GM19395 (cell line): ENCODE data around the gene CMSS1.

Experiments used
- ATAC-seq: cut with Tn5 transposase; IDR thresholded peaks from one replicate; pipeline ENCODE4 v1.9.1; 2021; ENCODE audit warnings: mild to moderate bottlenecking, moderate library complexity; ENCODE audit not compliant: unreplicated experiment

Gene CMSS1

DNA sequence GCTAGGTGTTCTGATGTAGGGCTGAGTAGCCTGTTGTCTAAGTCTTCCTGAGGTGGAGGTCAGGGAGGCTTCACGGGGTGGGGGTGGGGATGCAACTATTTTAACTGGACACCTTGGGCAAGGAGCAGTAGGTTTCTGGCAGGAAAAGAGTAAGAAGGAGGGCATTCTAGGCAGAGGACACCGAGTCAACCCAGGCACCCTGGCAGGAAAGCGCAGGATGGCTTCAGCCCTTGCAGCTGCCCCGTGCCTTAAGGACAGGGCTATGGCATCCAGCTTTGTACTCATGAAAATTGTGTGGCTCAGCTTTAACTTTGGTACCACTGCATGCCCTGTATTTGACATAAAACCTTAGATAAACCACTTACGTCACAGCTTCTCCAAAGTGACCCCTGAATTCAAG lies 303.0 kb downstream of the CMSS1 start:
- no peak for ATAC-seq

DNA sequence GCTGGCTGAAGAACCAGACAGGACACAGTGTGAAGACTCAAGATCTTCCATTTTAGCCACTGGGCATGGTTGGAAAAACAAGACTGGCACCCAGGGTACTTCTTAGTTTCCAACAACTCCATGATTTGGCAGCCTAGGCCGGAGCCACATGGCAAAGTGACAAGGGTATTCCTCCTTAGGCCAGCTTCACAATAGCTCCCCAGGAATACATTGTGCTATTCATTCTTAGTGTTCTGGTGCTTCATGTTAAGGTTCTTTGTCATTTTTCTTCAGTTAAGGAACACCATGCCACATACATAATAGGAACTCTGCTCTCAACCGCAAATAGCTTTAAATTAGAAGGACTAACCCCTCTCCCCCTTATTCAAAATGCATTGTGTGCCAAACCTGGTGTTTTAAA lies 304.7 kb downstream of the CMSS1 start:
- ATAC-seq = no peak

DNA sequence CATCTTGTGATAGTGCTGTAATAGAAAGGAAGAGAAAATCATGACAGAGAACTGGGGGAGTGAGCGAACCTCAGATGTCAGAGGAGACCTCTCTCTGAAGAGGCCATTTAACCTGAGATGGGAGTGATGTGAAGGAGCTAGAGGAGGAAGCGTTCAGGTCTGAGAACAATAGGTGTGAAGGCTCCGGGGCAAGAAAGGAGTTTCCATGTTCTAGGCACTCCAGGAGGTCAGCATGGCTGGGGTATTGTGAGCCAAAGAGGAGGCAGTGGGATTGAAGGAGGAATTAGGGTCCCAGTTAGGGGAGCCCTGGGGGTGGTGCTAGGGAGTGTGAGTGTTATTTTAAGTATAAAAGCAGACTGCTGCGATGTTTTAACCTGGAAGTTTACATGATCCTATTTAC lies 305.4 kb downstream of the CMSS1 start:
- ATAC-seq = no peak

DNA sequence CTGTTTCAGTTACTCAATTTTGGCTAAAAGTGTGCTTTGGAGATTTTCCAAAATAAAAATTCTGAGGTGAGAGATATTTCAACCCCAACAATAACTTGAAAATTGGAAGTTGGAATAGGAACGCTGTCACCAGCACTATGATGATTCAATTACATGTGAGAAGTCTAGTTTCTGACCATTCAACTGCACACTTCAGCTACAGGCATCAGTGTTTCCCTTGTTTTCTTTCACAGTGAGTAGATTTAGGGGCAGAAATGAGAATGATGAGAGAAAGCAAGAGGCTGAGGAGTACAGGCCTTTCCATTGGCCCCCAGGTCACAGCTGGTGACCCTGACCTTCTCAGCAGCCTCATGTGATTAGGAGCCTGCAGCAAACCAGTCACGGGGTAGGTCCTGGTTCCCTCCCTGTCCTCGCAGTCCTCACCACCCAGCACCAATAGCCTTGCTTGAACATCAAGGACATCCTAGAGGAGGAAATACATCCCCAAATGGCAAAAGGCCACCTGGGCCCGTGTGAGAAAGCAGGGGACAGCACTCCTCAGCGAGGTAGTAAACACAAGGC lies 306.6 kb downstream of the CMSS1 start:
- no peak for ATAC-seq

DNA sequence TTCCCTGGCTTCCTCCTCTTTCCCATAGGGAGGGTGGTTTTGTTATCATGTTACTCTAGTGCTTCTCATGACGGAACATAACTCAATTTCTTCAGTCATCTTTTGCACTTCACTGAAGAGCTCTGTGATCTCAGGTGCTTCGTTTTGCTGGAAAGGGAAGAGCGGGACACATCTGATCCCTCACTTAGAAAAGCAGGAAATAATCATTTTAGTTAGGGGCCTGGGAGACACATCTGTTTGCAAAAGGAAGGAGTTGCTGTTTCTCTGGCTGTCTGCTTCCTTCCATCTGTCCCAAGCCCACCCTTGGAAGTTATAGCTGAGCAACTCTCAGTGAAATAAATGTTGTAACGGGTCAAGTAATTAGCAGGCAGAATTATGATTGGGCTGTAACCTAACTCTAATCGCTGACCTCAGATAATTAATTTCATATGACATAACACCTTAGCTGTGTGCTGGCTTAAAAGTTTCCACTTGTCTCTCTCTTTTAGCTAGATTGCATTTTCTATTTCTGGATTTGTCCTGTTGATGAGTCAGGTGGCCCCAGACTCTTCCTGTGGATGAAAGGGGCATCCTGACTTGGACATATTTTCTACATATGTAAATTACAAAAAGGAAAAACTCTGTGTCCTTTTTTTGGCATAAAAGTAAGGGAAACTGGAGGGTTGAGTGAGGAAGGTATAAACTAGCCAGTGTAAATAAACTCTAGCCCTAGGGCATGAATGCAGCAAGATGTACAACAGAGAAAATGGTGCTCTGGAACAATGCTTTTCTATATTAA lies 307.7 kb downstream of the CMSS1 start:
- ATAC-seq = no peak

DNA sequence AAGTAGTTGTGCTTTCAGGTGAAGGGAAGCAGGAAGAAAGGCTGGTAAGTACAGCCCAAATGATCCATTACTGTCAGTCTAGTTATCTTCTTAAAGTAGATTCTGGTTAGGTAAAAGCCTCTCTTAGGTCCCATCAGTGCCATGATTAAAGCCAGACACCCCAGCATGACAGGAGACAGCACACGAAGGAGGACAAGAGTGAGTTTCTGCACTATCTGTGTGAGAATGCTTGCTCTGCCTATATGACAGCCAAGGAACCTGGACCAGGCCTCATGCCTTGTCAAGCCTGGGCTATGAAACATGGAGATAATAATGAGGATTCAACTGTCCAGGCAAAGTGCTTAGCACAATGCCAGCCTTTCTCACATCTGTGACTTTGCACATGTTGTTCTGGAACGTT lies 310.1 kb downstream of the CMSS1 start:
- ATAC-seq = no peak

DNA sequence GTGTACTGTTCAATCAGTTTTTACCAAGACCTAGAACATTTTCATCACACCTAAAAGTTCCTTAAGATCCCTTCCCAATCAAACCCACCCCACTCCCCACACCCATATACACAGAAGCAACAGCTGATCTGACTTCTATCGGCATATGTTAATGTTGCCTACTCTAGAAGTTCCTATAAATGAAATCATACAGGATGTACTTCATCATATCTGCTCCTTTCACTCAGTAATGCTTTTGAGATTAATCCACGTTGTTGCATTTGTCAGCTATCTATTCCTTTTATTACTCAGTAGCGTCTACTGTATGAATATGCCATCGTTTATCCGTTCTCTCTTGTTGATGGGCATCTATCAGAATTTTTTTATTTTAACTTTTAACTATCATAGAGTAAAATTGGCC lies 310.9 kb downstream of the CMSS1 start:
- no peak for ATAC-seq

DNA sequence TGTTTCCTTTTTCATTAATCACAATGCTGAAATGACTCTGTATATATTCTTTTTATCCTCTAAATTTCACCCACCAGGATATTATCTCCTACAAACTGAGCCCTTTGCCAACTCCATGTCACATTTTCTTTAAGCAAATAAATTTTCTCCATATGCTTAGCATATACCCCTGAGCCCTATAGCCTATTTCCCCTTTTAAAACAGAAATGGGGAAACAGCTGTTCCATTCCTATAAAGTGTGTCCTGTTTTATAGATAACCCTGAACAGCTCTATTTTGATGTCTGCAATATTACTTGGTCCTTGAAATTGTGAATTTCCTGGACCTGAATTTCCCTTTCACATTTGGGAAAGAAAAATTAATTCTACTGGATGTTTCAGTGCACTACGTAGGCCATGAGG lies 312.3 kb downstream of the CMSS1 start:
- ATAC-seq = no peak

DNA sequence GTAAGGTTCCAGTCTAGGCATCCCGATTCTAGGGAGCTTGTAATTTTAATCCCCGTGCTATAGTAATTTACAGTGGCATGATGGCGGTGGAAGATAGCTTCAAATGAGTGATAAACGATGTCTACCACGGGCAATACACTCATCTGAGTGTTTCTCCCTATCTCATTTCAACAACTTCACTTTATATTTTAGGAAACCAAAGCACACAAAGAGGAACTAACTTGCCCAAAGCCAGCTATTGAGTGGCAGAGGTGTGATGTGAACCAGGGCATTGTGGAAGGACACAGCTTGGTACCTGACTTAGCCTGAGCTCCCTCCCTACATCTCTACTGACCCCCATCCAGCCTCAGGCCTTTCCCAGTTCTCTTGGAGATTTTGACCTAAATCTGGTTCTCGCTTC lies 313.6 kb downstream of the CMSS1 start:
- ATAC-seq = no peak

DNA sequence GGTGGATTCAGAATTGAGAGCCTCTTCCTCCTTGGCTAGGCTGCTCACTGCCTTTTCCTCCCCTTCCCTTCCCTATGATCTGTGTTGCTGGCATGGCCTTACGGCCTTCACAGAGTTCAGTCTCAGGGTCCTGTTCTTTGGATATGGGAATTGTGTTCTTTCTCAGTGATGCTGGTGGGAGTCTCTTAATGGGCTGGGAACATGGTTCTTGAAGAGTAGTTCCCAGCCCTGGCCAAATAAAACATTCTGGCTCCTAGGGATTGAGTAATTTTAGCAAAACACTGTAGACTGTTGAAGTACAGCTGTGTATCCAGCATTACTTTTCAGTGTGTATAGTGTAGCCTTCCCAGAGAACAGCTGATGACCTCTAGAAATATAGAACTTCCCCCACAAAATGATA lies 319.3 kb downstream of the CMSS1 start:
- no peak for ATAC-seq

DNA sequence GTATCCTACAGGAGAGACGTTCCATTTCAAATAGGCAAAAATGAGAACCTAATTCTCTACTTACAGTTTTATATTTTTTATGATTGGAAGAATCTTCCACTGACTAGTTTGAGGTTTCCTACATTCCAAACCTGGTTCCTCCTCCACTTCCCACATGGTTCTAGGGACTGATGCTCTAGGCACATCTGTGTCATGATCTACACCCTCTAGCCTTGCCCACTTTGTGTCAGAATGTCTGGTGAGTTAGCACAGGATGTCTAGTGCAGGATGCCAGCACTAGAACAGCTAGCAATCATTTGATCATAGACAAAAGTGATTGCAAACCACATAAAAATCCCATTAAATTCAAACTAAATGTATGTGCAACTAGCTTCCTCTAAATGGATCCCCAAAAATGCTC lies 323.3 kb downstream of the CMSS1 start:
- no peak for ATAC-seq

DNA sequence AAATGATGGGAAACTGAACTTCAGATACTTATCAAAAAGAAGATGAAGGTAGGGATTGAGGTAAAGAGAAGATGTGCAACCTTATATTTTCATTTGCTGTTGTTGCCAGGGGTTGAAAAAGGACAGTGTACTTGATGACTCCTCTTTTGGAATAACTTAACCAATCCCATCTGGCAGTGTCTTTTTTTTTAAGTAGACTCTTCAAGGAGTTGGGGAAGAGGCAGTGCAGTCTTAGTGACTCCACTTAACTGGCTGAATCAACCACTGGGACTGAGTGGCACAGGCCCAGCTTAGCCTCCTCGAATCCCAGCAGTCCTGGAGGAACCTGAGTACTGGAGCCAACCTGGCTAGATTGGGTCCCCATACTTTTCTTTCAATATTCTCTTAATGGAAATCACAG lies 323.9 kb downstream of the CMSS1 start:
- no peak for ATAC-seq

DNA sequence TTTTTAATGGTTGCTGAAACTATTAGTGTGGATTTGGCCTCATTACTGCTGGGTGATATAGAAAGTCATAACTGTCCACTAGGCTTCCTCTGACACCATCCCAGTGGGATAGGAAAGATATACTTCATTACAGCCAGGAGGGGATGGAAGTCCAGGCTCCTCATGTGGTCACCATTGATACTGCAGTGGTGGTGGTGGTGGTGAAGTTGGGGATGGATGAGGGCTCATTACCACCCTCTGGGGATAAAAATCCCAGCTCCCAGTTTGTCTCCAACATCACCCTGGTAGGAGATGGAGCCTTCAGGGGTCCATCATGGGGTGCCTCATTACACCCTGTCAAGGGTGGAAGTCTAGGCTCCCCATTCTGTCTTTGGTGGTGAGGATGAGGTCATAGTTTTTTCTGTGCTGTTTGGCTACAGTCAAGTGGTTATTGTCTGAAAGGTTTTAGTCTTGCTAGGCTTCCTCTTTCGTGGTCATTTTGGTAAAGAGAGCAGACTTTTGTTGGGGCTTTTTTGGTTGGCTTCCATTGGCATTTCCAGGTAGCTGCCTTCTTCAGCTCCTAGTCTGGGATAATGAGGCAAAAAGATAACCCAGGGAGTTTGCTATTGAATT lies 326.7 kb downstream of the CMSS1 start:
- ATAC-seq = peak; percentile 72

DNA sequence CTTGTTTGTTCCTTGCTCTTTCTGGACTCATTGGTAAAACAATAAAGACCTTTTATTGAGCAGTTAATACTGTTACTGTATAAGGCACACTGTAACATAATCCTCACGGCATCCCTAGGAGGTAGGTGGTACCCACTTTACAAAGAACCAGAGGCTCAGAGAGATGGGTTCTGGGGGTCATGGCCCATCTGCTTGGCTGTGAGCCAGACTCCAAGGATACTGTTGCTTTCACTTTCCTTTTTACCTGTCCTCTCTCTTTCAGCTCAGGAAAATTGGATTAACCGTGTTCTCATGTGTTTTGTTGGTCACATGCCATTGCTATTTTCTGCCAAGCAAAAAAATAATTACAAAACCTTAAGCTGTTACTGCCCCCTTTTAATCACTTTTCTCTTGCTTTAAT lies 331.5 kb downstream of the CMSS1 start:
- ATAC-seq = no peak

DNA sequence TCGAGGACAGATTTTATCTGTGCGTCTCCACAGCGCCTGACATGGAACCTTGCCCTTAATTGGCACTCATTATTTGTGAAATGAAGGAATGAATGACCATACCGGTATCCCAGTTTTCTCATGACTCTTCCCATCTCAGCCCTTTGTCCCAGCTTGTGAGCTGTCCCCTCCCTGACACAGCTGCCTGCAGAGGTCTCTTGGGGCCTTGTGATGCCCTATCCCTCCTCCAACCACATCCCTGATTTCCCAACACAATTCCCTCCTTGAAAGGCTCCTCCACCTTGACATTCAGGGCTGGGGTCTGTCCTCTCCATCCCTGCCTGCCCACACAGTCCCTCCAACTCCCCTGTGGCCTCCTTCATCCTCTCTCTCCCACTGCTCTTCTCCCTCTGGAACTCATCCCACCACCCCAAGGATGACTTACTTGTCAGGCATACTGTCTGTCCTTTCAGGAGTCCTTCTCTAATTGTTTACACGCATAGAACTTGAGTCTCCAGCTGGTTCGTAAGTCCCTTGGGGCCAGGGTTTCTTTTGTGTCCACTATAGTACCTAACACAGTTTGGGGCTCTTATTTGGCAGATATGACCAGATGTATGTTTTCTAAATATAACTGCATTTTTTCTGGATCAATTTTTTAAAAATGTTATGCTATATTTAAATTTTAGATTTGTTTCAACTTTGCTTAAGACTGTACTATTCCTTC lies 332.2 kb downstream of the CMSS1 start:
- ATAC-seq = no peak

DNA sequence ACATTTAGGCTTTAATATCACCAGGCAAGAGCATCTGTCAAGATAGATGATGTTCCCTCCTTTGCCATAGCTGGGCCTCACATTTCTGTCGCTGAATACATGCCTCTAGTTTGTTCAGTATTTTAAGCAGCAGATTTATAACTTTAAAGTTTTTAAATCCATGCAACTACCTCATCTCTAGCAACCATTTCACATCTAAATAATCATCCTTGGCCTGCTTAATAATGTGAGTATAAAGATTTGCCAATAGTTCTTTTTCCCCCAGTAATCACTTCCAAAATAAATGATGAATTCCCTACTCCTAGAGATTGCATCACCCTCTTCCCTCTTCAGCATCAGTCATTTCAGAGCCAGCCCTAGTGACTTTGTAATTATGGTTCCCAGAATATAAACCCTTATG lies 332.8 kb downstream of the CMSS1 start:
- ATAC-seq = no peak

DNA sequence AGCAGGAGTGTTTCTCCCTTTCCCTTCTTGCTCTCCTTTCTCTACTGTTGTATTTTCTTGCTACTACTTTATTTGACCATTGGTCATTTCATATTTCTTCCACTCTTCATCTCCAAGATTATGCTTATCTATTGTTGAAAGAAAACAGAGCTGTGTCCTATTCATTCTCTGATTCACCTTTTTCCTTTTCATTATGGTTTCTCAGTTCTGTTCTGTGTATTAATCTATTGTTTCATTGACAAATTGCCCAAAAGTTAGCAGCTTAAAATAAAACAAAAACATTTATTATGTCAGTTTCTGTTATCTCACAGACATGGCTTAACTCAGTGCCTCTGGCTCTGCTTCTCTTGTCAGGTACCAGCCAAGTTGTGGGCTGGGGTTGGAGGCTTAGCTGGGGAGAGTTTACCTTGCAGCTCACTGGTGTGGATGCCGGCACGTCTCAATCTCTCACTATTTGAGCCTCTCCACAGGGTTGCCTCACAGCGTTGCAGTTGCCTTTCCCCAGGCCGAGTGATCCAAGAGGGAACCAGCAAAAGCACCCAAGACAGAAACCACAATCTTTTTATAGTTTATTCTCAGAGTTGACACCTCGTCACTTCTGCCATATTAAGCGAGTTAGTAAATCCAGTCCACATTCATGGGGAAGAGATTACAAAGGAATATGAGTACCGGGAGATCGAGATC lies 333.5 kb downstream of the CMSS1 start:
- ATAC-seq = no peak

DNA sequence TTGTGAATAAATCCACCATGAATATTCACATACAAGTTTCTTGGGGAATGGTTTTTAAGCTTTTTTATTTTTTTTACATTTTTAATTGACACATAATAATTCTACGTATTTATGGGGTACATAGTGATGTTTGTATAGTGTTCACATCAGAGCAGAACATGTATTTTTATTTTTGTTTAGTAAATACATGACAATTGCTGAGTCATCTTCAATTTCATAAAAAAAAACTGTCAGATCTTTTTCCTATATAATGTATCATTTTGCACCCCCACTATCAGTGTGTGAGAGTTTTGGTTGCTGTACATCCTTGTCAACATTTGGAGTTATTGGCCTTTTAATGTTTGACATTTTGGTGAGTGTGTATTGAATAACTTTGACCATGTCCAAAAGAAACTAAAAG lies 336.5 kb downstream of the CMSS1 start:
- ATAC-seq = no peak

DNA sequence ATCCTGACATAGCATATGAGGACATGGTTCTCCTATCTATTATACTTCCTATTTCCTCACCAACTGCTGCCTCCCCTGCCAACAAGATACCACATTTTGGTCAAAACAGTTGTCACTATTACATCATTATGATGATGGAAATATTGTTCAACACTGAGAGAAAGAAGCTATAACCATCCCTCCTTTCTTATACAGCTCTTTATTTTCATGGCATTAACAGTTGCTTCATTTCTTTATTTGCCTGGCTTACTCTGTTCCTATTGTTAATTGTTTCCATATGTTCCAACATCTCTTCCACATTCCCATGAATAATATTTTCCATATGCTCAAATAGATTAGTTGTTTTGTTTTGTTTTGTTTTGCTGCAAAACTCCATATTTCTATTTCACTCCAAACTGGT lies 337.5 kb downstream of the CMSS1 start:
- ATAC-seq = no peak

DNA sequence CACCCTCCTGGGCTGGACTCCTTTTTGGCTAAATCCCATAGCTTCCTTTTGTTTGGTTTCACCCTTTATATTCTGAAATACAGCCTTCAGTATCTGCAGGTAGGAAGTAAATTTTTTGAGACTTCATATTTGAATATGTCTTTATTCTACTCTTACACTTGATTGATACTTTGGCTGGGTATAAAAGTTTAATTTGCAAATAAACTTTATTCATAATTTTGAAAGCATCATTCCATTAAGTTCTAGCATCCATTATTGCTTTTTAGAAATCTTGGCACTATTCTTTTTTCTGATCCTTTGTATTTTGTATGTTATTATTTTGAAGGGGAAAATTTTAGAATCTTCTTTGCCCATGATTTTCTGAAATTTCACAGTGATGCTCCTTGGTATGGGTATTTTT lies 337.9 kb downstream of the CMSS1 start:
- ATAC-seq = no peak

DNA sequence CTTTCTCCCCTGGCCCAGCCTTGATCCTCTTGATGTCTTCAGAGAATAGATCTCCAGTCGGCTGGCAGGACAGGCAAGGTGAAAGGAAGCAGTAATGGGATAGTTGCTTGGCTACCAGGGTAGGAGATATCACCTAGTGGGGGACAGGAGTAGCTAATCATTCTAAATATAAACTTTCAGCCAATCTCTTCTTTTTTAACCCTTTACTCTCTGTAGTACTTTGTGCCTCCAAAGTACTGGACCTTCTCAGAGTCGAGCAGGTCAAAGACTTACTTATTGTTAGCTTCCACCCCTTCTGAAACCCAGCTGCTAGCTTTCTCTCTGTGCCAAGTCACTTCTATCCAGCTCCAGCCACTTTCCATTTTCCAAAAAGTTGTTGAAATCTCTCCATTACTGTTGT lies 340.0 kb downstream of the CMSS1 start:
- ATAC-seq = no peak
